Measurements from ENCODE around the gene ARHGAP15. TPM values are rescaled to one million over a fixed set of nuclear protein-coding genes. Genes with fewer than 3 reads are reported as not detected.

ARHGAP15 gene
- total RNA-seq, 1 experiment from 2014 or later: 0.42 TPM

GRCh38 chr2:143698888-143699570, 569.8 kb downstream of the ARHGAP15 start:
- intact Hi-C loops (cut with micrococcal nuclease): no loop called here
- Histone ChIP-seq H3K4me2 (ENCODE audit: low read length) (no peak overlapping the region), H3K4me1 (ENCODE audit: control insufficient read depth in 1 of 2, insufficient read depth in 2 of 2, low read length in 2 of 2) (no peaks in the 10 kb centered on the region), H4K20me1 (ENCODE audit: insufficient read depth) (no peaks in the 10 kb centered on the region), H3K27ac (ENCODE audit: low read depth, low read length) (no peak overlapping the region), H3K27me3 (ENCODE audit: insufficient read depth, low read length) (no peaks in the 10 kb centered on the region), H3K9me2 (ENCODE audit: insufficient read depth) (no peaks in the 10 kb centered on the region), H3K79me2 (ENCODE audit: insufficient read depth, low read length) (no peaks in the 10 kb centered on the region), H3K4me3 (replicated peaks in 1 of 2; ENCODE audit: low read depth in 1 of 2, low read length in 2 of 2) (no peak overlapping the region), H3K9ac (ENCODE audit: low read length) (no peak overlapping the region), H2AFZ (ENCODE audit: low read depth, low read length, poor library complexity, severe bottlenecking) (no peak overlapping the region), H3K9me3 (ENCODE audit: control insufficient read depth in 1 of 2, insufficient read depth in 1 of 2, low read depth in 1 of 2, low read length in 2 of 2) (no peaks in the 10 kb centered on the region), H3K36me3 (ENCODE audit: control insufficient read depth in 1 of 2, insufficient read depth in 2 of 2, low read length in 2 of 2) (no peaks in the 10 kb centered on the region)
- ATAC-seq (no peak), DNase-seq (ENCODE audit: low read depth, low spot score) (no peak)
- CTCF ChIA-PET: no interaction called here
- POLR2A ChIA-PET: no interaction called here
- RAD21 ChIA-PET (ENCODE audit: low non-redundant PET in 1 of 2, low total read pairs in 2 of 2, uncharacterized antibody in 2 of 2, unreplicated experiment in 2 of 2): no interaction called here
- TF ChIP-seq REST (IDR thresholded peaks at IDR 0.05; ENCODE audit: low read depth) (no peak), FOSL1 (IDR thresholded peaks at IDR 0.05; ENCODE audit: low read depth) (no peak), MAX (IDR thresholded peaks at IDR 0.05) (no peak)
- no TSS peak for BruUV-seq (replicated peaks)

GRCh38 chr2:143700865-143701264, 571.6 kb downstream of the ARHGAP15 start:
- ChIA-PET POLR2A (no interaction called here), RAD21 (ENCODE audit: low non-redundant PET in 1 of 2, low total read pairs in 2 of 2, uncharacterized antibody in 2 of 2, unreplicated experiment in 2 of 2) (no interaction called here), CTCF (no interaction called here)
- intact Hi-C loops (cut with micrococcal nuclease): no loop called here
- Histone ChIP-seq H3K36me3 (ENCODE audit: control insufficient read depth in 1 of 2, insufficient read depth in 2 of 2, low read length in 2 of 2) (no peaks in the 10 kb centered on the region), H3K9ac (ENCODE audit: low read length) (no peak overlapping the region), H3K4me1 (ENCODE audit: control insufficient read depth in 1 of 2, insufficient read depth in 2 of 2, low read length in 2 of 2) (no peaks in the 10 kb centered on the region), H3K9me2 (ENCODE audit: insufficient read depth) (no peaks in the 10 kb centered on the region), H3K4me3 (replicated peaks in 1 of 2; ENCODE audit: low read depth in 1 of 2, low read length in 2 of 2) (no peak overlapping the region), H3K27ac (ENCODE audit: low read depth, low read length) (no peak overlapping the region), H3K27me3 (ENCODE audit: insufficient read depth, low read length) (no peaks in the 10 kb centered on the region), H3K79me2 (ENCODE audit: insufficient read depth, low read length) (no peaks in the 10 kb centered on the region), H3K9me3 (ENCODE audit: control insufficient read depth in 1 of 2, insufficient read depth in 1 of 2, low read depth in 1 of 2, low read length in 2 of 2) (no peaks in the 10 kb centered on the region), H4K20me1 (ENCODE audit: insufficient read depth) (no peaks in the 10 kb centered on the region), H2AFZ (ENCODE audit: low read depth, low read length, poor library complexity, severe bottlenecking) (no peak overlapping the region), H3K4me2 (ENCODE audit: low read length) (no peak overlapping the region)
- BruUV-seq (replicated peaks): no TSS peak
- DNase-seq (ENCODE audit: low read depth, low spot score) (no peak), ATAC-seq (no peak)
- TF ChIP-seq POLR2A (IDR thresholded peaks at IDR 0.05; ENCODE audit: borderline replicate concordance, extremely low read depth, insufficient read depth, insufficient read length): no peak
